Tibial nerve (tissue), 4 donors: ENCODE results near the gene MND1. TPM values are rescaled to one million over a fixed set of nuclear protein-coding genes. Genes with fewer than 3 reads are reported as not detected.

Source experiments
- DNase-seq, 2 donors: peaks; one replicate each; pipeline ENCODE4 v3.0.0-alpha.2; 2019; ENCODE audit warnings: low spot score in 2 of 2
- H3K27ac ChIP-seq, 4 donors: fragments of 200-600 bp; sonication (generic) in 3 of 4; one replicate each; pipeline ENCODE4 v1.5.1; 2017 to 2019; ENCODE audit warnings: mild to moderate bottlenecking in 1 of 4
- H3K27me3 ChIP-seq, 2 donors: fragments of 200-600 bp; sonication (generic) in 1 of 2; one replicate each; pipeline versions ENCODE4 v1.5.1 to v1.6.0; 2017 to 2019
- H3K36me3 ChIP-seq, 3 donors: fragments of 200-600 bp; sonication (generic); one replicate each; pipeline ENCODE4 v1.5.1; 2018 to 2019
- H3K4me1 ChIP-seq, 4 donors: fragments of 200-600 bp; sonication (generic) in 3 of 4; one replicate each; pipeline ENCODE4 v1.5.1; 2017 to 2019
- H3K4me3 ChIP-seq, 4 donors: fragments of 200-600 bp; sonication (generic) in 3 of 4; one replicate each; pipeline ENCODE4 v1.5.1; 2017 to 2019; ENCODE audit warnings: mild to moderate bottlenecking in 1 of 4, moderate library complexity in 1 of 4
- H3K9me3 ChIP-seq, 4 donors: fragments of 200-600 bp; sonication (generic) in 3 of 4; one replicate each; pipeline ENCODE4 v1.5.1; 2017 to 2019
- CTCF ChIP-seq, 5 experiments: fragments of 200-600 bp in 3 of 5; fragments of 450-650 bp in 2 of 5; sonication (generic) in 3 of 5; IDR thresholded peaks; one replicate each; pipeline ENCODE4 v1.5.1; 2016 to 2019; ENCODE audit warnings: antibody characterized with exemption in 5 of 5, mild to moderate bottlenecking in 3 of 5, moderate library complexity in 2 of 5
- EP300 ChIP-seq, 2 donors: sonication (generic); formaldehyde crosslinking; IDR thresholded peaks; one replicate each; pipeline ENCODE4 v1.6.1; 2017; ENCODE audit warnings: antibody characterized with exemption in 2 of 2, mild to moderate bottlenecking in 1 of 2
- POLR2A ChIP-seq, 2 donors: fragments of 450-650 bp; IDR thresholded peaks; one replicate each; pipeline ENCODE4 v1.6.1; 2017; ENCODE audit warnings: antibody characterized with exemption in 2 of 2, mild to moderate bottlenecking in 2 of 2, moderate library complexity in 2 of 2
- WGBS, 2 donors: methylation state at CpG; one replicate each; pipeline ENCODE4 v1.1.5; 2018; 5-methylcytosine and 5-hydroxymethylcytosine counted together
- total RNA-seq, 4 donors: library from RNA; depleted of rRNA; stranded (reverse); fragments of >200 nt; gene quantifications; one replicate each; pipeline ENCODE4 v1.1.0, GENCODE V29; 2016

MND1 gene
- total RNA-seq, 4 donors from 2014 or later, result 0.66 to 2.1 TPM; not detected in 2

GRCh38 chr4:153421941-153422340 lies 77.5 kb downstream of the MND1 start:
- Histone ChIP-seq H3K4me1 (no peaks in the 10 kb centered on the region), H3K9me3 (no peaks in the 10 kb centered on the region), H3K27ac (no peak overlapping the region), H3K4me3 (no peak overlapping the region), H3K27me3 (no peaks in the 10 kb centered on the region), H3K36me3 (no peaks in the 10 kb centered on the region)
- no peak for DNase-seq
- WGBS, 2 donors, result 90 to 93% methylated on average over 3 of the region's 3 CpGs
- TF ChIP-seq EP300 (IDR thresholded peaks at IDR 0.05) (no peak), CTCF (IDR thresholded peaks at IDR 0.05) (no peak), POLR2A (IDR thresholded peaks at IDR 0.05) (no peak)

GRCh38 chr4:153426207-153426885 lies 81.9 kb downstream of the MND1 start:
- H3K27ac ChIP-seq, result no peak overlapping the region
- no peak for TF ChIP-seq POLR2A (IDR thresholded peaks at IDR 0.05)
- TF ChIP-seq EP300 (IDR thresholded peaks at IDR 0.05), result no peak
- TF ChIP-seq CTCF (IDR thresholded peaks at IDR 0.05), result no peak
- WGBS, 2 donors, result 88 to 92% methylated on average over 4 of the region's 4 CpGs
- no peak for DNase-seq
- H3K9me3 ChIP-seq, result no peaks in the 10 kb centered on the region
- H3K36me3 ChIP-seq, result no peaks in the 10 kb centered on the region
- H3K27me3 ChIP-seq, result no peaks in the 10 kb centered on the region
- no peak overlapping the region for H3K4me3 ChIP-seq
- H3K4me1 ChIP-seq, result peaks cover 0 to 8% (median 0%) of the 10 kb centered on the region in 4 donors

- DNase-seq, result no peak
- Histone ChIP-seq H3K4me3 (no peak overlapping the region), H3K36me3 (no peaks in the 10 kb centered on the region), H3K9me3 (no peaks in the 10 kb centered on the region), H3K27ac (no peak overlapping the region), H3K4me1 (peaks cover 0 to 8% (median 0%) of the 10 kb centered on the region in 4 donors), H3K27me3 (no peaks in the 10 kb centered on the region)
- no peak for TF ChIP-seq POLR2A (IDR thresholded peaks at IDR 0.05)
- no peak for TF ChIP-seq CTCF (IDR thresholded peaks at IDR 0.05)
- TF ChIP-seq EP300 (IDR thresholded peaks at IDR 0.05), result no peak
- WGBS, 2 donors, result 92 to 94% methylated on average over 4 of the region's 4 CpGs
These were observed 83.0 kb downstream of the MND1 start for GRCh38 chr4:153427363-153428071.

GRCh38 chr4:153428941-153429475 lies 84.5 kb downstream of the MND1 start:
- WGBS, 2 donors, result 23 to 45% methylated on average over 3 of the region's 3 CpGs
- H3K9me3 ChIP-seq, result no peaks in the 10 kb centered on the region
- TF ChIP-seq EP300 (IDR thresholded peaks at IDR 0.05) (no peak), CTCF (IDR thresholded peaks at IDR 0.05) (no peak), POLR2A (IDR thresholded peaks at IDR 0.05) (no peak)
- no peak overlapping the region for H3K4me3 ChIP-seq
- H3K36me3 ChIP-seq, result no peaks in the 10 kb centered on the region
- no peak overlapping the region for H3K27ac ChIP-seq
- peaks cover 0 to 8% (median 0%) of the 10 kb centered on the region in 4 donors for H3K4me1 ChIP-seq
- DNase-seq, result no peak
- no peaks in the 10 kb centered on the region for H3K27me3 ChIP-seq
